COLO668 (cell line): Measurements from ENCODE around the gene CTLA4.
"Not testable (repeated sequence)": the region's sequence is repeated elsewhere in the genome, so short reads cannot be mapped to it uniquely, and the experiment has no call there.

ENCODE experiments used
- DNase-seq: peaks from one replicate; lab custom pipeline; 2025; ENCODE audit not compliant: unreplicated experiment; lab: John Stamatoyannopoulos, UW

Gene CTLA4

DNA sequence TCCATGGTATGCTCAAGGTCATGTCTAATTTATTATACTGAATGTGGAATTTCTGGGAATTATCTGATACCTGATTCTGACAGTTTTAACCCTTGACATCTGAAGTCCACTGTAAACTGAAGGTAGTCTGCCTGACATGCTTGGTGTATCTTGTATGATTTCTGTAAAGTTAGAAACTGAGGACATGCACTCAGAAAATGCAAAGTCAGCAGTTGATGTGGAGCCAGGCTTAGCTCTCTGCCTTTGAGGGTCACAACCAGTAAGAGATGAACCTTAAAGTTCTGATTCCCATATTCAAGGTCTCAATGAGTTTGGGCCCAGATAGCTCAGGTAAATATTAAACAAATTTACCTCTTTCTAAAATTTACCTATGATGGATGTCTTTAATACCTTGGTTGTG, 12.3 kb upstream of the CTLA4 start:
- DNase-seq = no peak

DNA sequence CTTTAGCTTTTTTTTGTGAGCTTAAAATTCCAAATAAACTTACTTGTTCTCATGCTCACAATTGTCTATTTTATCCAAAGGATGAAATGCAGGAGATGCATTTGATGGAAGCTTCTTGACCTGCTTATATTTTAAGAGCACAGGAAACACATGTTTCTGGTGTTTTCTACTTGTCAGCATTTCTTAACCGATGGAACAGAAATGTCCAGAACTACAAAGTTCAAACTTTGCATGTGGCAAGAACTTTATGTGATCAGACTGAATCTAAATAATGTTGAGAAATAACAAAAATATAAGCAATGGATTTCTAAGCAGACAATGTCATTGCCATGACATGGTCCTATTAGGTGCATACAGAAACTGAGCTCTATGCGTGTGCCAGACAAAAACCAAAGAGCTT, 9.9 kb upstream of the CTLA4 start:
- DNase-seq = no peak

DNA sequence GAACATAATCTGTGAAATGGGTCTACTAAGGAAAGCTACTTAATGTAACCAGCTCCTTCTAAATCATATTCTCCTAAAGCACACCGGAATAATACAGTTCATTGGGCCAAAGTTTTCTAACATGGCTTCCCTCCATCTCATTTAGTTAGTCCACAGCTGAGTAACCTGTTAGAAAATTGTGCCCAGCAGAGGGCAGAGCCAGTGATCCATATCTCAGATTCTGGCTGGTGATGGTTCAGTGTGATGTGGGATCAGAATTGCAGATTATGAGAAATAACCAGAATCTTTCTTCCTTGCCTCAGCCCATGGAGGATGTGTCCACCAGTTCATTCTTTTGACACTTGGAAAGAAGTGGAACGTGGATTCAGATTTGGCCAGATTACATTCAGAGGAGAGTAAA, 9.4 kb upstream of the CTLA4 start:
- no peak for DNase-seq

GRCh38 chr2:203859030-203859789, 8.4 kb upstream of the CTLA4 start:
- no peak for DNase-seq

- DNase-seq = no peak
Measured at GRCh38 chr2:203861197-203861596, 6.4 kb upstream of the CTLA4 start.

GRCh38 chr2:203861607-203862006, 6.0 kb upstream of the CTLA4 start:
- no peak for DNase-seq

GRCh38 chr2:203869223-203870042, 1.9 kb downstream of the CTLA4 start:
- DNase-seq = no peak

DNA sequence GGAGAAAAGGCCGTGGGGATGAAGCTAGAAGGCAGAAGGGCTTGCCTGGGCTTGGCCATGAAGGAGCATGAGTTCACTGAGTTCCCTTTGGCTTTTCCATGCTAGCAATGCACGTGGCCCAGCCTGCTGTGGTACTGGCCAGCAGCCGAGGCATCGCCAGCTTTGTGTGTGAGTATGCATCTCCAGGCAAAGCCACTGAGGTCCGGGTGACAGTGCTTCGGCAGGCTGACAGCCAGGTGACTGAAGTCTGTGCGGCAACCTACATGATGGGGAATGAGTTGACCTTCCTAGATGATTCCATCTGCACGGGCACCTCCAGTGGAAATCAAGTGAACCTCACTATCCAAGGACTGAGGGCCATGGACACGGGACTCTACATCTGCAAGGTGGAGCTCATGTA, 2.9 kb downstream of the CTLA4 start:
- no peak for DNase-seq

- DNase-seq = no peak
Measured at GRCh38 chr2:203870941-203871340, 3.4 kb downstream of the CTLA4 start.

DNA sequence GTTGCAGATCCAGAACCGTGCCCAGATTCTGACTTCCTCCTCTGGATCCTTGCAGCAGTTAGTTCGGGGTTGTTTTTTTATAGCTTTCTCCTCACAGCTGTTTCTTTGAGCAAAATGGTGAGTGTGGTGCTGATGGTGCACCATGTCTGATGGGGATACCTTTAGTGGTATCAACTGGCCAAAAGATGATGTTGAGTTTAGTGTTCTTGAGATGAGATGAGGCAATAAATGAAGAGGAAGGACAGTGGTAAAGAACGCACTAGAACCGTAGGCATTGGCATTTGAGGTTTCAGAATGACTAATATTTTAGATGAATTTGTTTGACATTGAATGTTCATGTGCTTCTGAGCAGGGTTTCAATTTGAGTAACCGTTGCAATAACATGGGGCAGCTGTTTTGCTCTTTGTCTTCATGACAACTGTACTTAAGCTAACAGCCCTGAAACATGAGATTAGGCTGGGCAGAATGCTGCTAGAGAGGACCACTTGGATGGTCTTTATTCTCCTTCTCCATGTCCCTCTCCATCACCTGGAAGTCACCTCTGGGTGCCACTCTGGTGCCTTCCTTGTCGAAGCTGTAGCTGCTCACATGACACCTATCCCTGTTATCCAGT, 3.9 kb downstream of the CTLA4 start:
- no peak for DNase-seq

DNA sequence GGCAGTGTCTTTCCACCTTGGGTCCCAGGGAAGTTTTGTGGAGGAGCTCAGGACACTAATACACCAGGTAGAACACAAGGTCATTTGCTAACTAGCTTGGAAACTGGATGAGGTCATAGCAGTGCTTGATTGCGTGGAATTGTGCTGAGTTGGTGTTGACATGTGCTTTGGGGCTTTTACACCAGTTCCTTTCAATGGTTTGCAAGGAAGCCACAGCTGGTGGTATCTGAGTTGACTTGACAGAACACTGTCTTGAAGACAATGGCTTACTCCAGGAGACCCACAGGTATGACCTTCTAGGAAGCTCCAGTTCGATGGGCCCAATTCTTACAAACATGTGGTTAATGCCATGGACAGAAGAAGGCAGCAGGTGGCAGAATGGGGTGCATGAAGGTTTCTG, 5.9 kb downstream of the CTLA4 start:
- DNase-seq = no peak

GRCh38 chr2:203873921-203874631, 6.5 kb downstream of the CTLA4 start:
- no peak for DNase-seq

GRCh38 chr2:203875471-203875870, 7.9 kb downstream of the CTLA4 start:
- no peak for DNase-seq

- DNase-seq = no peak
Measured at GRCh38 chr2:203876328-203876727, 8.8 kb downstream of the CTLA4 start.

GRCh38 chr2:203878063-203878462, 10.5 kb downstream of the CTLA4 start:
- no peak for DNase-seq

- no peak for DNase-seq
Measured at GRCh38 chr2:203880557-203881125, 13.1 kb downstream of the CTLA4 start.

- not testable (repeated sequence) for DNase-seq
Measured at GRCh38 chr2:203881185-203881584, 13.6 kb downstream of the CTLA4 start.

GRCh38 chr2:203882551-203882950, 15.0 kb downstream of the CTLA4 start:
- DNase-seq = no peak

- no peak for DNase-seq
Measured at GRCh38 chr2:203886661-203887151, 19.1 kb downstream of the CTLA4 start.

- DNase-seq = no peak
Measured at GRCh38 chr2:203887677-203888076, 20.1 kb downstream of the CTLA4 start.

DNA sequence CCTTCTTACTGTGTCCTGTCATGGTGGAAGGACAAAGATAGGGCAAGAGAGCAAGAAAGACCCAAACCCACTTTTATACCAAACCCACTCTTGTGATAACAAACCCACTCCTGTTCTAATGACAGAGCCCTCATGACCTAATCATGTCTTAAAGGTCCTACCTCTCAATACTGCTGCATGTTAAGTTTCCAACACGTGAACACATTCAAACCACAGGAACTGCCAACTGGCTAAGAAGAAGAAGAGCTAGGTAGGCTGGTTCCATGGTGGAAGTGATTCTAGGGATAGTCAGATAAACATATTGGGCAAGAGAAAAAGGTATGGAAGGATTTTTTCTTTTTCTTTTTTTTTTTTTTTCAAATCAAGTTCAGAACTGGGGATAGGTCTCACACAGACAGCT, 22.0 kb downstream of the CTLA4 start:
- DNase-seq = no peak
